ENCODE measurements around the gene MOV10. TPM values are rescaled to one million over a fixed set of nuclear protein-coding genes. Genes with fewer than 3 reads are reported as not detected.

The MOV10 gene
- total RNA-seq, 2 donors from 2014 or later: 26.2 to 29.3 TPM

- Histone ChIP-seq H3K27ac (peak overlapping the region; percentile 6 to 77 (median 75)), H3K4me3 (no peak overlapping the region), H3K4me1 (peaks cover 50% of the 10 kb centered on the region), H3K27me3 (no peaks in the 10 kb centered on the region), H3K9me3 (no peaks in the 10 kb centered on the region), H3K36me3 (replicated peaks in 1 of 2; ENCODE audit: insufficient read depth in 1 of 2, low read depth in 2 of 2) (peaks cover 4 to 11% of the 10 kb centered on the region in 2 donors)
- intact Hi-C loops (cut with DNase I): loop anchor here (10.0 kb wide), 1 partner anchor 74 kb away; no protein-coding TSS in a partner anchor
- DNase-seq: peak; percentile 65 to 81 (median 73)
- 28 to 42% methylated on average over 10 to 17 of the region's 17 CpGs for WGBS, 2 donors
- ATAC-seq: peak; percentile 36
- peak in 1 of 7 experiments; percentile 3 for TF ChIP-seq CTCF (IDR thresholded peaks at IDR 0.05)
- TF ChIP-seq POLR2A (IDR thresholded peaks at IDR 0.05): no peak
These were observed 24.2 kb downstream of the MOV10 start for GRCh38 chr1:112698366-112699310.

- TF ChIP-seq CTCF (IDR thresholded peaks at IDR 0.05) (no peak), POLR2A (IDR thresholded peaks at IDR 0.05) (no peak)
- no peak for ATAC-seq
- WGBS, 2 donors: 73 to 81% methylated on average over 12 to 13 of the region's 13 CpGs
- H3K27me3 ChIP-seq: no peaks in the 10 kb centered on the region
- peaks cover 0 to 8% of the 10 kb centered on the region in 2 donors for H3K36me3 ChIP-seq (replicated peaks in 1 of 2; ENCODE audit: insufficient read depth in 1 of 2, low read depth in 2 of 2)
- peak overlapping the region; percentile 20 to 77 (median 75) for H3K27ac ChIP-seq
- no peaks in the 10 kb centered on the region for H3K9me3 ChIP-seq
- DNase-seq: no peak
- H3K4me1 ChIP-seq: peaks cover 59% of the 10 kb centered on the region
- intact Hi-C loops (cut with DNase I): loop anchor here (10.0 kb wide), 1 partner anchor 75 kb away; no protein-coding TSS in a partner anchor
- no peak overlapping the region for H3K4me3 ChIP-seq
These were observed 25.1 kb downstream of the MOV10 start for GRCh38 chr1:112699425-112700144.

- H3K4me1 ChIP-seq: peaks cover 69% of the 10 kb centered on the region
- H3K36me3 ChIP-seq (replicated peaks in 1 of 2; ENCODE audit: insufficient read depth in 1 of 2, low read depth in 2 of 2): peaks cover 0 to 4% of the 10 kb centered on the region in 2 donors
- 38 to 57% methylated on average over 7 of the region's 7 CpGs for WGBS, 2 donors
These were observed 26.1 kb downstream of the MOV10 start for GRCh38 chr1:112700290-112701226.

More at GRCh38 chr1:112700290-112701226, 26.1 kb downstream of the MOV10 start:
- peak; percentile 91 to 95 (median 94) for DNase-seq
- intact Hi-C loops (cut with DNase I): no loop called here
- Histone ChIP-seq H3K4me3 (no peak overlapping the region), H3K27ac (peak overlapping the region; percentile 37 to 77 (median 75)), H3K27me3 (no peaks in the 10 kb centered on the region), H3K9me3 (no peaks in the 10 kb centered on the region)
- peak; percentile 67 for ATAC-seq
- TF ChIP-seq POLR2A (IDR thresholded peaks at IDR 0.05) (no peak), CTCF (IDR thresholded peaks at IDR 0.05) (peak in 4 of 7 experiments; percentile 35 to 43 (median 38))
